NCI-H460 (cell line): ENCODE measurements around the gene NSUN3. TPM values are rescaled to one million over a fixed set of nuclear protein-coding genes. Genes with fewer than 3 reads are reported as not detected.
A peak's percentile ranks its signal among the peaks of the same experiment; 100 is the strongest.

ENCODE experiments used
- DNase-seq: peaks from one replicate; pipeline ENCODE4 v3.0.0-alpha.2; 2016; ENCODE audit warnings: low read depth; ENCODE audit errors: extremely low read depth
- total RNA-seq: library from RNA; depleted of rRNA; stranded (reverse); fragments of >200 nt; shearing (Covaris generic); gene quantifications from 2 replicates; pipeline ENCODE4 v1.2.3, GENCODE V29; 2014

Gene NSUN3
- total RNA-seq, 1 experiment from 2014 or later: 54.5 TPM

DNA sequence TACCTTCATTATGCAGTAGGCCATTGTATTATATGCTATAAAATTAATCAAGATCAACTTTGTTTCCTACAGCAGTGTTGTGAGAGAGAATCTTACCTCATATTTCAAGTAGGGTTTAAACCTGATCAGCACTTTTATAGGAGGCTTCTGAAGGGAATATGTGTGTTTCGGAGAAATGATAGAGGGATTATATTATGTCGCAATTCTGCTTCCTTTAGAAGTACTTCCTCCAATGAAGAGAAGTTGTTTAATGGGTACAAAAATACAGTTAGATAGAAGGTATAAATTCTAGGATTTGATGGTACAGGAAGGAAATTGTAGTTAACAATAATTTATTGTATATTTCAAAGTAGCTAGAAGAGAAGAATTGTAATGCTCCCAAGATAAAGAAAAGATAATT lies 54.9 kb downstream of the NSUN3 start:
- no peak for DNase-seq

DNA sequence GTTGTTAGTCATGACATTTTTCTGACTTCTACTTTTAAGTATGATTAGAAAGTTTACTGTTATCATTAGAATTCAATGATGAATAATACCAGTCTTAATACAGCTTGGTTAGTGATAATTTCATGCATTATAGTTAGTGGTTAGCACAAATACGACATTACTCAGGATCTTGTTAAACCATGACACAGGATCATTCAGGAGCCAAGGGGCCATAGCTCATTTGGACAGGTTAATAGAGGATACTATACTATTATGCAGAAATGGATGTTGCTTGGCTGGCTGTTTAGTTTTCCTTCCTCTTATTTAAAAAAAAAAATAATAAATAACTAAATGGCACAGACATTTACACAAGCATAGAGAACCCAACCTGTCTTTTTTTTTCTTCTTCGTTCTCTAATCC lies 55.5 kb downstream of the NSUN3 start:
- DNase-seq: no peak

DNA sequence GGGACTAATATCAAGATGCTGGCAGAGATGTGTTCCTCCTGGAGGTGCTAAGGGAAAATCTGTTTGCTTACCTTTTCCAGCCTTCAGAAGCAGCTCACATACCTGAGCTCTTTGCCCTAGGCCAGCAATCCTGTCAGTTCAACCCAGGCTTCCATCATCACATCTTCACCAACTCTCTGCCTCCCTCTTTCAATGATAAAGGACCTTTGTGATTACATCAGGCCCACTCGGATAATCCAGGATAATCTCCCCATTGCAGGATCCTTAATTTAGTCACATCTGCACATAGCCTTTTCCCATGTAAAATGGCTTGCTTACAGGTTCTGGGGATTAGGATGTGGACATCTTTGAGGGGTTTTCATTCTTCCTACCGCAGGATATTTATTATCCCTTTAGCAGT lies 58.3 kb downstream of the NSUN3 start:
- no peak for DNase-seq

DNA sequence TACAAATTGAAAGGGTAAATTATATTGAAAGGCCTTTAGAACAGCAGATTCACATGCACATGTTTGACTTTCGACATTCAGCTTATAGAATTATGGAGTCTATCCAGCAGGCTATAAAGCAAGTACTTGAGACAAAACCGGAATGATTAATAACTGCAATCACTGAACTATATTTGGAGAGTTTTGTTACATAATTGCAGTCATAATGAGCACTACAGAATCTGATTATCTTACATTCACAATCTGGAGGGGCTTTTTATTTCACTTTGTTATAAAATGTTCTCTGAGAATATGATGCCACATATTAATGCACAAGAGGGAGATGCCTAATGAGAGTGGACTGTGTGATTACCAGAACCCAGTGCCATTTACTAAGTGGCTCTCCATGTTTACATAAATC lies 64.3 kb downstream of the NSUN3 start:
- no peak for DNase-seq

DNA sequence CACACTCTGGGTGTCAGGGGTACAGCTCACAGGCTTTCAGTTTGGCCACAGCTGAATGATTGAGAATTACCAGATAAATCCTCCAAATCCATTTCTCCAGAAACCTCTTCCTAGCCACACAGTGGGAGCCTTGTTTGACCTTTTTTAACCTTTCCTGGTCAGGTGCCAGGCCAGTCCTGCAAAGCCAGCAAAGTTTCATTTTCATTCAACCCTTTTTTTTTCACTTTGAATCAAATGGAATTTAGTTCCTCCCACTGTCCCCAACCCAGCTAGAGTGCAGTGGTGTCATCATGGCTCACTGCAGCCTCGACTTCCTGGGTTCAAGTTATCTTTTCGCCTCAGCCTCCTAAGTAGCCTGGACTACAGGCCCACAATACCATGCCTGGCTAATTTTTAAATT lies 67.8 kb downstream of the NSUN3 start:
- DNase-seq: no peak

DNA sequence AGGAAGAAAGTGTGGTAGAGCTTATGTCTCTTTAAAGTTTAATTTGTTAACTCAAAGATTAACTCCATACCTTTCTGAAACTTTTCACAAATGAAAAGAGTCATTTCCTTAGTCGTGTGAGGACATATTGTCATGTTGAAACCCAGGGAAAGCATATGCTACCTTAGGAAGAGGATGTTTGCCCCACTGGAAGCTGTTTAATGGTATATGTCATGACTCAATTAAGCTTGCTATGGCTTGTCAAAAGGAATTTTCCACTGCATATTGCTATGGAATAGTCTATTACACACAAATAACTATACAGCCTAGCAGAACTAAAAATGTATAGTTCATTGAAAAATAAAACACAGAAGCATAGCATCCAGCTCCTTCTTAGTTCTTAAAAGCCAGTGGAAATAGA lies 69.9 kb downstream of the NSUN3 start:
- no peak for DNase-seq

DNA sequence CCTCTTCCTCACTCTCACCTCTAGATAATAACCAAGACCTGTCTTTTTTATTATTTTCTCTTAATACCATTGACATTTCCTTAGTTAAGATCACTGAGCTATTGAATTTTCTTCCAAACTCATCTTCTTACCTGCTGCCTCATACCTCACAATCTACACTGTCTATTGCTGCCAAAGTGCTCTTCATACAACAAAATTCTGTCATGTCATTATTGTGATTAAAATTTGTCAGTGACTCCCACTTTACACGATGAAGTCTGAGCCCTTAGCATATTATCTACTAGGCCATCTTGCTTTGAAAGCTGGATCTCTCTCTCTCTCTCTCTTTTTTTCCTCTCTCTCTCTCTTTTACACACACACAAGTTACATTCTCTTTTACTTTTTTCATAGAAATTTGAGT lies 73.3 kb downstream of the NSUN3 start:
- DNase-seq: no peak

DNA sequence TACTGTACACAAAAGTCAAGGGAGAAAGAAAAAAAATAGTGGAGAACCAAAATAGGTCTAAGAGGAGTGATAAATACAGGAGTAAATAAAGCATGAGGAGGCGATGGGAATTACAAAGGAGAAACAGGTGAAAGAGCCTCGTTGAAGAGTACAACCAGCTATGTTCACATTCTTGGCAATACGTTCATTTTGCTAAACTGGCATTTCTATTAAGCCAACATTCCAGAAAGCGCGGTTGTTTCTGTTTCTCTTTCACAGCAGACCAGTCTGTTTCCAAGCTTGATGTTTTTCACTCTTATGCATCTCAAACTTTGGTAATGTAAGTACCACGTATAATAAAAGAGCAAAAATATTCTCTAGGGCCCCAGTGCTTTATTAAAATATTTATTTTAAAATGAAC lies 74.5 kb downstream of the NSUN3 start:
- DNase-seq: no peak

DNA sequence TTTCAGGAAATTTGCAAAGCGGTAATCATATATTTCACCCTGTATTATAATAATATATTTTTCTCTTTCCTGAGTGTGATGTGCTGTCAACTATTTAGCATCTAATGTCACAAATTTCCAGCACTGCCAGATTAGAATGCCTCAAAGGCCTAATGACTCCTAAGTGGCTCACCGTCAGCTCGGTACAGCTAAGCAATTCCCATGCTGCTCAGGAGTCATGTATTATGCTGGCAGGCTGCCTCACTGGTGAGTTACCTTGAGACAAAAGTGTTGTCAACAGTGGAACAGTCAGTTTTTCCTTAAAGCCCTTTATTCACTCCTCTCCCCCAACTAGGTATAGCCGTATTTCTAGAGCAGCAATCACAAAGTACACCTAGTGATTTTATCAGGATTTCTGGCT lies 83.6 kb downstream of the NSUN3 start:
- no peak for DNase-seq

DNA sequence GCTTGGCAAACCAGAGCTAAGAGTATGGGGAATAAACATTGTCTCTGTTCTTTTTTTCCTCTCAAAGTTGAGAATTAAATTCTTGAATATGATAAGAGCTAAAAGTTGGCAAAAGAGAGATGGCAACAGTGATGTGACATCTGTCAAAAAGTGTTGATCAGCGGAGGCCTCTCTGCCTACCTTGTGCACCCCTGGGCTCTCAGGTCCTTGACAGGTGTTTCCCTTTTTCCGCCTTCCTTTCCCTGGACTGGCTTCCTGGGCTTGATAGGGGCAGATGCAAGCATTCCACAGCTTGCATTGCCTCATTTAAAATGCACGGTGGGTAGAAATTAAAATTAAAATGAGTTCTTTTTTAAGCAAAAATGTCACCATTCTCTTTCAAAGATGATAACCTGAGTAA lies 84.2 kb downstream of the NSUN3 start:
- no peak for DNase-seq

DNA sequence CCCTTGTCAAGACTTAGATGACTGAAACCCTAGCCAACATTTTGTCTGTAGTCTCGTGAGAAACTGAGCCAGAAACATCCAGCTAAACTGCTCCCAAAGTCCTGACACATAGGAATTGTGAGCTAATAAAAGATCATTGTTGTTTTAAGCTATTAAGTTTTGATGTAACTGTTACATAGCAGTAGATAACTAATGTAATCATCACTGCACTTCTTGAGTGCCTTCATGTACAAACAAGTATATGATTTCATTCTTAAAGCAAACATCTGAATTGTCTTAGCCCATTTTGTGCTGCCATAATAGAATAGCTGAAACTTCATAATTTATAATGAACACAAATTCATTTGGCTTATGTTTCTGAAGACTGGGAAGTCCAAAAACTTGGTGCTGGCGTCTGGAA lies 87.3 kb downstream of the NSUN3 start:
- no peak for DNase-seq

DNA sequence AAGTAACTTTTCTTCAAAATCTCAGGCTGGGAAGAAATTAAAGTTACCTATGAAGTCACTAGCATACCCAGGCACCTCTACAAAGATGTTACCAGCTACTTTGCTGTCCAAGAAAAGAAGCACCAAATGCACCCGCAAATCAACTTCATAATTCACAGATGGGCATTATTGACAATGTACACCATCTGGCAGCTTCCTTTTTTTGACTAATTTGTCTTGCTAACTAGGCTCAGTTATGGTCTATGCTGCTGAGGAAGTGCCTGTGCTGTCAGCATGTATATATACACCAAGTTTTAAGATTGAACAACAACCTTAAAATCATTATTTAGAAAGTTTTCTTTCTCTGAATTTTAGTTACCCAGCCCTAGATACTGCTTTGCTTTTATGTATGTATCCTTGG lies 93.8 kb downstream of the NSUN3 start:
- DNase-seq: no peak

DNA sequence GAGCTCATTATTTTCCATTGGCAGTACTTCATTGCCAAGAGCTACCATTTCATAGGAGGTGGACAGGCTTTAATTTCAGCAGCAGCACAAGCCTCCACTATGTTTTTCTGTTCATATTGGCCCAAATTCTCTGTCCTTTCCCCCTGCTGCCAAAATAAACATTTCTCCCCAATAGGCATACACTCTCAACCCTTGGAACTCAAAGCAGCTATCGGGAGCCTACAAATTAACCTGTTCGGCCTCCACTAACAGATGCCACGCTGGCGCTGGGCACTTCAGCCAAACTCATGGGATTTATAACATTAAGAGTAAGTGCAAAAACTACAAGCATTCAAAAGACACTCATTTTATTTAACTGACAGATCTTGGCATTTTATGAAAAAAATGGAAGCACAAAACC lies 95.7 kb downstream of the NSUN3 start:
- DNase-seq: no peak

DNA sequence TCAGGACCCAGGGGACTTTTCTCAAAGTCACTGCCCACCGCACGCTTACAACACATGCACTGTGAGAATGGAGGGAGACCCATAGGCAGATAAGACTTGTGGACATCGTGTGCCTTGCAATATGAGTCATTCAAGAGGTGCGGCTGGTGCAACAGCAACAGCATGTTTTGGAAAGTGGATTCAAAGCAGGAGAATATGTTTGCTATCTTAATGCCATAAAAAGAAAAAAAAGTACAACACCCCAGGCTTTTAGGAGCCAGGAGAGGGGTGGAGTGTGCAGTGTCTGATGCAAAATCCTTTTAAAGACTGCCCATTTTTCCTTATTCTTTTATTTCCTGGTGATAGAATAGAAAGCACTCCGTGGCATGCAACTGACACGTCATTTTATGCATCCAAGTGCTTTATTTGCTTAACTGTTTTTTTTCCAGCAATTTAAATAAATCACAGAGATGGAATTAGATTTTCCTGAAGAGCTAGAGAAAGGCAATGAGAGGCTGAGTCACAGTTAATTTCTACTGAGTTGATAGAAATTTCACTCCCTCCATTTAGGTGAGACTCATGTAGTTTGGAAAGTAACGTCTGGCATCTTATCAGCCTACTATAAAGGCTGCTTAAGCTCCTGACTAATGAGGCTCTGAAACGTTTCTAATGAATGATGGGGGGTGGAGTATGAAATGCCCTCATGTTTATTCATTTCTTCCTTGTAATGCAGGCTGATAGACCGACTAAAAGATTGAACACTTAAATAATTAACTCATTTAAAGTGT lies 96.4 kb downstream of the NSUN3 start:
- peak; percentile 43 for DNase-seq

DNA sequence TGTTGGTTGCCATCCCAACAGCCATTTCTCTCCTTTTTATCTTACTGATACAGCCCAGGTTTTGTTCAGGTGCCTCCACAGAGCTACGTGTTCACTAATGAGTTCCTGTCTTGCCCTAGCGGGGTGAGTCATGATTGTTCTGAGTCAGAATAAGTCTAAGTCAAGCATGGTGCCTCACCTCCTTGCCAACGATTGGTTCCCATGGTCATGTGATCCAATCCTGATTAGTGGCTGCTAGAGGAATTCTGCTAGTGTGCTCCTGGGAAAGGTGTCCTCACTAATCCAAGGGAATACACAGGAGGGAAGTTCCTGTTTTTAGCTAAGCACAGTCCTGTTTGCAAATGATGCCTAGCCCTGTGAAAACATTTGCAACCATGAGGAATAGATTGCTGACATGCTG lies 99.8 kb downstream of the NSUN3 start:
- DNase-seq: peak; percentile 18

DNA sequence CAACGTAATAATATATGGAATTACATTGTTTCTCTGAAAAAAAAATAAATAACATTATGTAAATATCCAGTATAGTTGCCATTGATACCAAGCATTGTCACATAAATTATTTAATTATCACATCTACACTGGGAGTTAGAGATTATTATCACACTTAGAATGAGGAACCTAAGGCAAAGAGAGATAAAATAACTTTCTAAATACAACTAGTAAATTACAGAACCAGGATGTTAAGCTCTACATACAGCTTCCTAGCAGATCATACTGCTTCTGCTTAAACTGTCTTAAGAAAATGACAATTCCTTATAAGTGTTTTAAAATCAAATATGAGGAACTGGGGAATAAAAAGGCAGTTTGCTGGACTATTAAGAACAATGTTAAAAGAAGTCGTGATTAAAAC lies 104.5 kb downstream of the NSUN3 start:
- no peak for DNase-seq

DNA sequence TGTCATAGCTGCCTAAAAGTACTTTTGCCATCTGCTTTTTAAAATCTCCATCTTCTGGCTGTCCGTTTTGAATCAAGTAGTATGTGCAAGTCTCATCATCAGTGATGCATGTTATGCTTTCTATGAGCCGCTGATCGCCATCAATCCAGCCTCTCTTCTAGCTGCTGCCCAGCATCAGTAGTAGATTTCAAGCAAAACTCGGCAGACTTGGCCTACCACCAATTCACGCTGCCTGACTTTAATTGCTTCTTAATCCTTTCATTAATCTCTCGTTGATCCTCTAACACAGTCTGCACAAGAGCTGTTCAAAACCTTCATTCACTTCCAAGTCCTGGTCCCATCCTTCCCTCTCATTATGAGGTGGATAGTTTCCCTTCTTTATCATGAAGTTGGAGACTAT lies 104.9 kb downstream of the NSUN3 start:
- DNase-seq: no peak

DNA sequence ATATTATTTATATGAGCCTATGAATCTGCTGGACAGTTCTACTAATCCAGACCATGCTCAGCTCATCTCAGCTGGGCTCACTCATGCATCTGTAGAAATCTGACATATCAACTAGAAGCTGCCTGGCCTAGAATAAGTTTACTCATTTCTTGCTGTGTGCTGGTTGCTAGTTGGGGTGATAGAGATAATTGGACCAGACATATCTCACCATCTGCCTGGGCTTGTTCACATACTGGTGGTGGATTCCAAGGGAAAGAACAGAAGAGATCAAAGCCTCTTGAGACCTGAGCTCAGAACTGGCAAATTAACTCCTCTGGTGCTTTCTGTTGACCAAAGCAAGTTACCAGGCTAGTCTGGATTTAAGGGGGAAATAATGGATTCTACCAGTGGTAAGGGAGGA lies 109.1 kb downstream of the NSUN3 start:
- DNase-seq: no peak

DNA sequence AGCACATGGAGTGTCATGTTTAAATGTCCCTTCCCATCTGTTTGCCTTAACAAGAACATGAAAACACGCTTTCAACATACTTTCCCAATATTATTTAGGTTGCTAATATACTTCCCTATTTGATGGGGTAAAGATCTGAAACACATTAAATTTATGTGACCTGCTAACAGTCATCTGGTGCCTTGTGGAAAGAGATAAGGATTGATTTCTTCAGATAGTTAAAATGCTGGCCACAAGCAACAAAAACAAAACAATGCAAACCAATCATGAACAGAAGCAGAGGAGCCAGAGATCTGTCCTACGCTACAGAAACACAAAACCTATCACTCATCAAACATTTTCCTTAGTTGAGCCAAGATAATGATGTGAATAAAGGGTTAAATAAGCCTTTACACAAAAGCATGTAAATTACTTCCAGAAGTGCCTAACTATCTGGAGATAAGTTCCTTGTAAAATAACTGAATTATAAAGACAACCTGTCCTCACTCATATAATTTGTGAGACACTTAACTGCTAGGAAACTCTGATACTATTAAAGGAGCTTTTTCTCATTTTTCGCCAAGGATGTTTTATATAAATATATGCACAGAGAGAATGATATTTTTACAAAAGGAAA lies 109.9 kb downstream of the NSUN3 start:
- DNase-seq: no peak

DNA sequence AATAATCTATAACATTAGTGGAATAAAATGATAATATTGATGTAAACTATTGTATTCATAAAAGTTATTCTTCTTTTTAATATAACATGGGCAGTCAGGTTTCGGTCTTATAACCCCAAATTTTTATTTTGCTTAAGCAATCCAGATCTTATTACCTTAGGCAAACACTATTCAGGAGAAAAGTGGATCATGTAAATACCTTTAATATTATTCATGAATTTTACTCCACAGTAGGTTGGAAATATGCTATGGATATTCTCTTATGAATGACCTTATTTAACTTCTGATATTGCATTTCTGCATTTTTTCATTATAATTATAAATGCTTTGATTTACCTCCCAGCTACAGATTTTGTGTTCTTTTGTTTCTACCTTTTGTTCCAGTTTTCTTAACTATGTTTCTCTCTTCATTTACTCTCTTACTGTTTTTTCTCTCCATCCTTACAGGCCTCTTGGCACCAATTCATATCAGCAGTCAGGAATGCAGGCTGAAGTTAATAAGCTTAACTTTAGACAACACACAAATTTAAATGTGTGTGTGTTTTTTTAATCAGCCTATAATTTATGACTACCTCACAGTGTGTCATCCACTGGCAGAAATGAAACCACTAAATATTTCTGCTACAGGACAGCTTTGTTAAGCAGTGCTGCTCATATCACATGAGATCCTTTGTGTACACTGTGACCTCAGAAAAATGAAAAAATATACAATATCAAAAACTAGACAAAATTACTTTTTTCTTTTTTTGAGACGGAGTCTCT lies 111.0 kb downstream of the NSUN3 start:
- DNase-seq: no peak

DNA sequence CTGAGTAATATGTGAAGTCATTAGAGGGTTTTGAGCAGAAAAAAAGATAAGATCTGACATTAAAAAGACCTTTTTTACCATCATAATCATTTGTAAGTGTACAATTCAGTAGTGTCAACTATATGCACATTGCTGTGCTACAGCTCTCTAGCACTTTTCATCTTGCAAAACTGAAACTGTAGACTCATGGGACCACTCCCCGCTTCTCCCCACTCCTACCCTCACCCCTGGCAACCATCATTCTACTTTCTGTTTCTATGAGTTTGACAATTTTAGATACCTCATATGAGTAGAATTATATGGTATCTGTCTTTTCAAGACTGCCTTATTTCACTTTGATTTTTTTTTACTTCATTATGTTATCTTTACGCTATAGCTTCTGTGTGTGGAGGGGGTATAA lies 112.8 kb downstream of the NSUN3 start:
- no peak for DNase-seq
